GM19324 (cell line): ENCODE data around the gene HOXA1.

ENCODE experiments used
- ATAC-seq: cut with Tn5 transposase; IDR thresholded peaks from one replicate; pipeline ENCODE4 v1.9.1; 2021; ENCODE audit warnings: mild to moderate bottlenecking, moderate library complexity; ENCODE audit not compliant: unreplicated experiment, low FRiP score

The HOXA1 gene

DNA sequence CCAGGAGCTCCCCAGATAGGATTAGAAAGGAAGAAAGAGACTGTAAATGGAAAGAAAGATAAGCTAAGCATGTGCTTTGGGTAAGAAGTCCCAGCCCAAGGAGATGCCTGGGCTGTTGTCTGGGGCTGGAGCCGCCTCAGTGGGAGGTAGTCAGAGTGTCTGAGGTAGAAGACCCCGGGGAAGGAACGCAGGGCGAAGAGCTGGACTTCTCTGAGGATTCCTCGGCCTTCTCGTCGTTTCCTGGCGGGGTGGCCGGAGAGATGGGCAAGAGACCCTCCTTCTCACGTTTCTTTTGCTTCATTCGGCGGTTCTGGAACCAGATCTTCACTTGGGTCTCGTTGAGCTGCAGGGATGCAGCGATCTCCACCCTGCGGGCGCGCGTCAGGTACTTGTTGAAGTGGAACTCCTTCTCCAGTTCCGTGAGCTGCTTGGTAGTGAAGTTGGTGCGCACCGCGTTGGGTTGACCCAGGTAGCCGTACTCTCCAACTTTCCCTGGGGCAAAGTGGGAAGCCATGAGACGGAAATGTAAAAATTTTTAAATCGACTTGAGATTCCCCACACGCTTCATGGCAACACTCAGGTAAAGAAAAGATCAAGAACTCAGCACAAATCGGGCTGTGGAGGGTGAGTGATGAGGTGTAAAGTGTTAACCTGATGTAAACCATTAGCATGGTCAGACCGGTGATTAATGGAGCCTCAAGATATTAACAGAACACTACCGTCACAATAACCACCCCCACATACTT lies 1.3 kb downstream of the HOXA1 start:
- ATAC-seq = no peak

DNA sequence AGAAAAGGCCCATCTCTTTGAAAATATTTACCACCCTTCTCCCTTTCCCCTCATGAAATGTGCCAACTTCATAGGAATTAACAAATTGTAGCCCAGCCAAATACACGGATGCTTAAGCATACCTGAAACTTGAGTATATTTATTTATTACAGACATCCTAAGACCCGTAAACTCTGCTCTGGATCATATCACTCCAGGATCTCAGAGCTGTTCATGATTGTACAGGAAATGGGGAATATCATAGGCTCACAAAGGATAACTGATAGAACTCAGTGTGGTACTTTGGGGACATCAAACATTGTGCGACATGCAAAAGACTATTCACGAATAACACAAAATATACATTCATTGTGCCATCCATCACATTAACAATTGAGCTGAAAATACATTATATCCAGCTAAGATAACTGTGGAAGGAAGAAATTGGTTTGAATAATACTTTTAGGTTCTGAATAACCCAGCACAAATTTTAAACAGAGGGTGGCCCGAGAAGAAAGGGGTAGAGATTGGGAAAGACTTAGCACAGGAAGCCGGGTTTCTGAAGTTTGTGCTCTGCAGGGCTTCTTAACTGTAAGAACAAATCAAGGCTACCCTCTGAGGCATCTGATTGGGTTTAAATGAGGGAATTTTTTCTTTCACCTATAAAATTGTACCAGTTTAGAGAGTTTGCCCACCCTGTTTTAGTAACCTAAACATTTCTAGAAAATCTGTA lies 2.5 kb downstream of the HOXA1 start:
- no peak for ATAC-seq

DNA sequence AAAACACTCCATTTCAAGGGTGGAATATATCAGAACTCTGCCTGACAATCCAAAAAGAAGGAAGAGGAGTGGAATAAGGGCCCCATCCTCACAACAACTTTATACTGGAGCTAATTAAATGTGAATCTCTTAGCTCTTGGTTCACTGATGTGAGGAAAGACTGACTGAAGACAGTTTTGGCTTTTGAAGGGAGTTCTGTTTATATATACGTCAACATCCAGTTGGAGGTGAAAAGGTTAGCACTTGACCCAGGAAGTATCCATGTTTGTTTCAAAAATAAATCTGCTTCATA lies 3.0 kb downstream of the HOXA1 start:
- no peak for ATAC-seq

DNA sequence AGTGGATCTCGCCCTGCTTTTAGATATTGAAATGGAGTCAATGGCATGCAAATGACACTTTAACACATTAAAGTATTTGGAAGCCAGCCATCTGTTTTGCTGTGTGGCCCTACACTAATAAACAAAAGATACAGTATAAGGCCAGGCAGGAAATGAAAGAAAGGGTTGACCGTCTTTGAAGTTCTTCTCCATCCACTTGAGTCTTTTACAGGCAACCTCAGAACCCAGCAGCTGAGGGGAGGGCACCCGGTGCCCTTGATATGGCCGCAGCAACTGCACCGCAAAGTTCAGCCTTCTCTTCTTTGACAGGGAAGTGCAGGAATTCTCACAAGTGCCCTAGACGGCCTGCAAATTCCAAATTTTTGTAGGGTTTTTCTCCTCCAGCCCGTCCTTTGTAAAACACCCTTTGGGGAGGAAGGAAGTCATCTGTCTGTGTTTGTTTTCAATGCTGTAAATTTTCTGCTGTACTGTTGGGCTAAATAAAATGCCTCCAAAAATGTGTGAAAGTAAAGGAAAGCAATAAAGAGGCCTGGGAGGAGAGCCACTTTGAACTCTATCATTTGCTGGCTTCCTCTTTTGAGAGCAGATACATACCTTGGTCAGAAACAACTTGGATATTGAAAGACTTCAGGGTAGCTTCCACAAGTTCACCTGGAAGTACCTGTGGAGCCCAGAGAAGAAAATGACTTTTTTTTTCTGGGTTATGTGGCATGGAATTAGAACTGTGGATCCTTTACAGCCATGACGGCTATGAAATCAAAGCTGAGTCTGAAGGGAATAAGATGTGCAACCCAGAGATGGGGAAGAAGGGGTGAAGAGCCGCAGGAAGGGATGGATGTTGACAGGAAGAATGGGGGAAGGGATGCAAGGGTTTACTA lies 3.6 kb downstream of the HOXA1 start:
- no peak for ATAC-seq

DNA sequence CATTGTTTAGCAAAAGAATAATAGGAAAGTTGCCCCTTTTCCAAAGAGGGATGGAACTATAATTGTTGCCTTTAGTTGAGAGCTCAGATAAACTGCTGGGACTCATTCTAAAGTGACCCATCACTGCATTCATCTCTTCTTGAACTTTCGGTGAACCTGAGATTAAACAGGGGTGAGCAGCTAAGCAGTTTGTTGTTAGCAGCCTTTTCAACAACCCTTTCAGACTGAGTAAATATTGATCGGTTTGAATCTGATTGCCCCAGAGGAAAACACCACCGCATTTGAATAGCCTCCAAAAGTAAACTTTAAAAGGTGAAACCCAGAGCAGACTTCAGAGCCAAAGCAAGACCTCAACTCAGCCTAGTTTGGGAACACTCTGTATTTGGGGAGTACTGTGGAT lies 4.7 kb downstream of the HOXA1 start:
- no peak for ATAC-seq

DNA sequence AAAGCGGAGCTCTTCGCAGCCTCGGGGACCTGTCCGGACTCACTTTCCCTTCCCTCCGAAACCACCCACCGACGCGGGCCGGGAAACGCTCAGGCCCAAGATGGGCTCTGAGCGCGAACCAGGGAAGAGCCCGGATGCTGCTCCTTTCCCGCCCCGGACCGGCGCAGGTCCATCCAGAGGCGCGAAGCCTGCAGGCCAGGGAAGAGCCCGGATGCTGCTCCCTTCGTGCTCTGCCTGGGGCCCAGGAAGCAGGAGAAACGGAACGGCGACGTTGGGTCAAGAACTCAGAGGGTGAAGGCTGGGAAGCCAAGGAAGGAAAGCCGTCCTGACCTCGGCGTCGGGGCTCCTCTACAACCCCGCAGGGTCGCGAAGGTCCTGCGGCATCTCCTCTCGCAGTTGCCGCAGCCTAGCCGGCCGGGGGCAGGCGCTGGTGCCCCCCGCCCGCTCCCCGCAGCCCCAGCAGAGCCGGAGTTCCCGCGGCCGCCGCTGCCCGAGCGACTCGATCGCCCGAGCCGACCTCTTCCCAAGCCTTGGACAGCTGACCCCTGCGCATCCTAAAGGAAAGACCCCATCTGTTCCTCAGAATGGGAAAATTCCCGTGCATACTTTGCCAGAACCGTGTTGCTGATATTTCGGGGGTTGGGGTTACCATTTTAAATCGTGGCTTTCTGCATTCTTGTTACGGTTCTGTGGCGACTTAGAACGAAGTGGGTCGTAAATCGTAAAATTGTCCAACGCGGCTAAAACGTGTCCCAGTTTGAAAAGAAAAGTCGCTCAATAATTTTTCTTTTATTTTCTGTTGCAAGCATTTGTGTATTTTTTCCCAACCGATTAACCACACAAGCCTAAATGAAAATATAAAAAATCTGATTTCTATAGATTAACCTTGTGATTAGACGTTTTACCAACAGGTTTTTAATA lies 7.5 kb downstream of the HOXA1 start:
- ATAC-seq = no peak

DNA sequence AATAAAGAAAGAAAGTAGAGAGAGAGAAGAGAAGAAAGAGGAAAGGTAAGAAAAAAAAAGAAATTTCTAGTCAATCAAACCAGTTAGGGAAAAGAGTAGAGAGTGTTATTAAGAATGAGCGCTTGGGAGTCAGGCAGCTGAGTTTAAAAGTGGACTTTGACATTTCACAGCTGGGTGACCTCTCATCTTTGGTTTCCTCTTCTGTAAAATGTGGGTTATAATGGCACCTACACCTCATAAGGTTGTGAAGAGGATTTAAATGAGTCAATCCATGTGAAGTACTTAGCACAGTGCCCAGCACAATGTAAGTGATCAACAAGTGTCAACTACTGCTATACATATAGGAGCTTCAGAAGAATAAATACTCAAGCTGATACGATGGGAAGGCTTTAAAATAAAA lies 12.2 kb downstream of the HOXA1 start:
- ATAC-seq = no peak

DNA sequence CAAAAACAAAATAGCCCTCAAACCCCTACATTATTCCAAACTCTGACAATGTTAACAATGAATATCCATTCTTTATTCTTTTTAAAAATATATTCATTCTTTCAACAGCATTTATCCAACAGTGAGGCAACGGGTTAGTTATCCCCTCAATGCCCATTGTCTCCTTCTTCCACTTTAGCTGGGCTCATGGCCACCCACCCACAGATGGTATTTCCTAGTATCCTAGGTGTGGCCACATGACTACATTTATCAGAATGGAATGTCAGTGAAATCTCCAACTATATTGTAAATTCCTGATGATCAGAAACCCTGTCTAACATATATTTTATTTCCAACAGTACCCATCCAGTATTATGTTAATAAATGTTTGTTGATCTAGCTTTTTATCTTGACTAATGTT lies 13.6 kb downstream of the HOXA1 start:
- ATAC-seq = no peak

DNA sequence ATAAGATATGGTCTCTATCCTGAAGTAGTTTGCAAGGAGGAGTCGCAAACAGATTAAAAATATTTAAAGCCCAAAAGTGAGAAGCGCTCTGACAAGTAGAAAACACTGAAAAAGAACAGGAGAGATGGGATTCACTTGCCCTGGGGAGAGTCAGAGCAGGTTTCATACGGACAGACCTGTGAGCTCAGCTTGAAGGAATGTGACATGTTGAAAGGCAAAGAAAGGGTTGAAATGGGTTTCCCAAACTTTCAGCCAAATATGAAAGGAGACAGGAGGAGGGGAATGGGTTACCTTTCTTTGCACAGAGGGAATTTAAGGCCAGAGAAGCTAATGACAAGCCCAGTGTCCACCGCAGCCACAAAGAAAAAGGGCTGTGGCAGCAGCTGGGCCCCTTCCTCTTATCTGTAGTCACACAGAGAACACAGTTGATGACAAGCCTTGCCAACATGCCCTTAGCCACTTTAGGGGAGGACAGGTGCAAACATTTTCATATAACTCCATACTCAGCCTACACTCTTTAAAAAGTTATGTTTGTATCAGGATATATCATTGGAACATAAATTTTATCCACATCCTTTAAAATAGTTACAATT lies 14.9 kb downstream of the HOXA1 start:
- no peak for ATAC-seq

DNA sequence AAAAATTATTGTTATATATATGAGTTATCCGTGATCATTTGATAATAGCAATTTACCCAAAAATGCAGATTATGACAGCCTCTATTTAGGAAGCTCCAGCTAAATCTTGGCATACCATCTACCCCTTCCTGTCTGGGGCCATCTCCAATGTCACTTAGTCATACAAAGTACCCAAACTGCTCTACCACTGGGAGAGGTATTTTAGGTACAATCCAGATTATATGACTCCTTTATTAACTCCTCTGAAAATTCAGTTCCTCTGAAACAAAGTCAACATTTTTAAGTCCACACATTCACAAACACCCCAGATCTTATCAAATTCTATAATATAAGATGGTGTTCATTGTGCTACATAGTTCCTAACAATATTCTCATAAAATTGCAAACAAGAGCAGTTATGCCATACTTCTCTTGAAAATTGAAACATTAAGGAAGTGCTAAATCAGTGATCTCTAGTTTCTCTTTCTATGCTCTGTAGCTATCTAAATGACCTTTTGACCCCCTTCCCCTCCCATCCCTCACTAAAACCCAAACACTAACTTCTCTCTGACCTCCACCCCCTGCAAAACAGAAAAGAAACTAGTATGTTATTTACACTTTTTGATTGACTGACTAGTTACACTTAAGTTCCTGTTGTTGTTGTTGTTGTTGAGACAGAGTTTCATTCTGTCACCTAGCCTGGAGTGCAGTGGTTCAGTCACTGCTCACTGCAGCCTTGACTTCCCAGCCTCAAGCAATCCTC lies 16.4 kb downstream of the HOXA1 start:
- peak; percentile 45 for ATAC-seq

DNA sequence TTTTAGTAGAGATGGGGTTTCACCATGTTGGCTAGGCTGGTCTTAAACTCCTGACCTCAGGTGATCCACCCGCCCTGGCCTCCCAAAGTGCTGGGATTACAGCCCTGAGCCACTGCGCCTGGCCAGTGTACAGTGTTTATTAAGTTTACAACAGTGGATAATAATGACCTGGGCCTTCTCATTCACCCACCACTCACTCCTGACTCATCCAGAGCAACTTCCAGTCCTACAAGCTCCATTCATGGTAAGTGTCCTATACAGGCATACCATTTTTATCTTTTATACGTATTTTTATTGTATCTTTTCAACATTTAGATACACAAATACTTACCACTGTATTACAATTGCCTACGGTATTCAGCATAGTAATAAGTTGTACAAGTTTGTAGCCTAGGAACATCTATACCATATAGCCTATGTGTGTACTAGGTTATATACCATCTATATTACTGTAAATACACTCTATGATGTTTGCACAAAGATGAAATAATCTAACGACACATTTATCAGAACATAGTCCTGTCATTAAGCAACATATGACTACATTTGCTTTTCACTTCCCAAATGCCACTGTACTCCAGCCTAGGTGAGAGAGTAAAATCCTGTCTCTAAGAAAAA lies 17.1 kb downstream of the HOXA1 start:
- ATAC-seq = no peak

DNA sequence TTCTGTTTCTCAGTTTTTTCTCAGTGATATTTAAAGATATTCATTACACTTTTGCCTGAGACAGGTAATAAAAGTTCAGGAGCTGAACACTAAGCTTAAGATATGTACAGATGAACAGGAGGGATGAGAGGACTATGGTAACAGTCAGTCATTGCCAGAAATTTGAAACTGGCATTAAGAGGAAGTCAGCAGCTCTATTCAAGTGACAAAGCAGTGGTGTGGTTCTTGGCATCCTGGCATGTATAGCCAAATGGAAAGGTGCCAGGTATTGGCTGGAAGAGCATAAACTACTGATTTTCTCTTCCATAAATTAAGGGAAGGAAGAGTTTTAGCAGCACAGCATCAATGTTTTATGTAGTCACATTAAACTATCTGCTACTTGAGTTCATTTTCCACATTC lies 22.7 kb downstream of the HOXA1 start:
- no peak for ATAC-seq

DNA sequence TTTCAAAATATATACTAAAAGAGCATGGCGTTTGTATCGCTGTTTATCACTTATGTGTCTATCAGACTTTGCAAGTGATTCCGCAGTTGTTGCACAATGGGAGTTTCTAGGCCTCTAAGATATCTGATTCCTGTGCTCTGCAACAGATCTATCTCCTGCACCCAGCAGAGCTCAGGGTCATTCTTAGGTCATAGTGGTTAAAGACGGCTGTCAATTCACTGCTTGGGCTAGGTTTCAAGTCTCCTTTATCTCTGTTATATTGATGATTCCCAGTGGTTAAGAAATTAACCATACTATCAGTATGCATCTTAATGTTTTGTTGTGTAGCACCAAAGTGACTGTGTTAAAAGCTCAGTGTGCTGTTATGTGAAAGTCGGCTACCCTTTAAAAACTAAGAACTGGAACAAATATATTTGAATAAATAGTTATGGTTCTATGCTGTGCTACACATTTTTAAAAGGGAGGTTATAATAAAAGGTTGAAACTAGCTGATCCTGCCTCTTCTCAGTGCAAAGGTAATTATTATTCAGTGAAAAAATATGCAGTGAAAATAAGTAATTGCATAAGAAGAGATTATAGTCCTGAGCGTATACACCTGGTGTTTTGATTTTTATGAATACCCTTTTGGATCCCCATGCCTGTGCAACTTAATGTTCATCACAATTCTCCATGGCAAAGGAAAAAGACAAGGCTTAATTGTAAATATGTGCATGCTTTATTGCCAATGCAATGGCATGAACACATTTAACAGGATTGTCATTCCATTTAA lies 24.0 kb downstream of the HOXA1 start:
- ATAC-seq = no peak

DNA sequence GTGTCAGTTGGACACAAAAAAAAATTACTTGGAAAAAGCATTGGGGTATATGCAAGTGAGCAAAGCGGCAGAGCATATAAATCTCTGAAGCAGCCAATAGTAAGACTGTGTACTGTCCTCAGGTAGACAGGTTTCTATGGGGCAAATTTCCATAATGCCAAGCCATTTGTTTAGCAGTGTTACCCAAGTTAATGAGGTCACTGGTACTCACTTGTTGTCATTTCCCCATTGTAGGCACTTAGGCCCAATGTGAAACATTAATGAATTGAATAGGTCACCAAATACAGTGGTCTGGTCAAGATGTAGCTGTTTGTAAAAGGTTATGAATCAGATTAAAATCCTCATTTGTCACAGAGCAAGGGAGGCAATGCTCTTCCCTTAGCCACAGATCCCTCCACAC lies 27.5 kb downstream of the HOXA1 start:
- no peak for ATAC-seq

DNA sequence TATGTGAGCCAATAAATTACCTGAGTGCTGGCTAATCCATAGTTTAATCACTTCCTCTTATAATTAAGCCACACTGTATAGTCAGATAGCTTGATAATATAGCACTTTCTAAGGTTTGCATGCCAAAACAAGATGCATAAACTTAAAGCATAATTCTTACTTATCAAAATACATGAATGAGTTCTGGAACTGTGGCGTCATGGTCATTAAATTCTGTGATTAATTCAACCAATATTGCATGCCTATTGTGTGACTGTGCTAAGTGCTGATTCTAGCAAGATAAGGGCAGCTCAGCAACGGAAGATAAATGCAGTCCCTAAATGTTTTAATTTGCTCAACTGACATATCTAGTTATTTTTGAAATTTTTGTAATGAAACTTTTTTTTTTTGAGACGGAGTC lies 29.7 kb downstream of the HOXA1 start:
- no peak for ATAC-seq

DNA sequence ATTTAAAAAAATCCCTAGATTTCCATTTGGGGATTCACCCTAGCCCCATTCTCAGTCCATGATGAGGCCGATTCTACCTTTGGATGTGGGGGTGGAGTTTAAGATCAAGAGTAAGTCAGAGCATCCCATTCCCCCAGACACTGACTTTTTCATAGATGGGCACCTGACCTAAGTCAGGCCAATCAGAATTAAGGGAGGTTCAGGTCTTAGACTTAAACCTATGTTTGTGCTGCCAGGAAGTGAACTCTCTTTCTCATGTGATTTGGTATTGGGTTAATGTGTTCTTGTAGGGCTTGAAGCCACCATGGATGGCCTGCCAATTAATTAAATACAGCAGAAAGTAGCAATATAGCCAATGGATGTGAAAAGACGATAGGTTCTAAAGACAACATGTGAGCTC lies 30.1 kb downstream of the HOXA1 start:
- ATAC-seq = no peak

DNA sequence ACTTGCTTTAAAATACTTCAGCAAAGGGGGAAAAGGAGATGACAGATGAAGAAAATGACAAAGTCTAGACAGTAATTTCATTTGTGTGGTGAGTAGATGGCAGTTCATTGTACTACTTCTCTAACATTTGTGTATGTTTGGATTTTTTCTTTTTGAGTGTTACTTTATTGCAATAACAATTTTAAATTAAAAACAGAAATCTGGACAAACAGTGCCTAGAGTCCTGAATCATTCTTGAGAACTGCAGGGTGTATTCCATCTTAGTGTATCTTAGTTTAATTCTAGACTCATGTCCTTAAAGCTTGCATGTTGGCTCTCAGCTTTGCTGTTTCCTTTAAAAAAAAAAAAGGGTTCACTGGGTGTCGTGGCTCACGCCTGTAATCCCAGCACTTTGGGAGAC lies 31.1 kb downstream of the HOXA1 start:
- ATAC-seq = no peak

DNA sequence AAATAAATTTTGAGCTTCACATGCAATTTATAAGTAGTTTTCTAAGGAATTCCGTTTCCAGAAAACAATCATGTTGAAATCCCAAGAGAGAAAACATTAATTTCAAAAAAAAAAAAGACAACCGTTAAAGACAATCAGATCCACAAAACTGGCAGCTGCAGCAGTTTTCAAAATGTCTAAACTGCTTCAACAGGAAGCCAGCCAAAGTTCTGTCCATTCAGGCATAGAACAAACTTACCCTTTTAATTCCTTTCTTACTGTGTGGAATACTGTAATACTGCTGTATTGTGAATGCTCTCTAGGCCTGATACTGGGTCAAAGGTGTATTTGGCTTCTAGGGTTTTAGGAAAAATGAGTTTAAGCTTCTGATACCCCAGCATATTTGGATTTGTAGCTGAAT lies 31.6 kb downstream of the HOXA1 start:
- no peak for ATAC-seq
